ENCODE data around the gene PCBP3.

The PCBP3 gene

GRCh38 chr21:45985471-45986315, 342.2 kb downstream of the PCBP3 start:
- no peak for DNase-seq (ENCODE audit: low read depth in 3 of 3, low spot score in 1 of 3)

DNA sequence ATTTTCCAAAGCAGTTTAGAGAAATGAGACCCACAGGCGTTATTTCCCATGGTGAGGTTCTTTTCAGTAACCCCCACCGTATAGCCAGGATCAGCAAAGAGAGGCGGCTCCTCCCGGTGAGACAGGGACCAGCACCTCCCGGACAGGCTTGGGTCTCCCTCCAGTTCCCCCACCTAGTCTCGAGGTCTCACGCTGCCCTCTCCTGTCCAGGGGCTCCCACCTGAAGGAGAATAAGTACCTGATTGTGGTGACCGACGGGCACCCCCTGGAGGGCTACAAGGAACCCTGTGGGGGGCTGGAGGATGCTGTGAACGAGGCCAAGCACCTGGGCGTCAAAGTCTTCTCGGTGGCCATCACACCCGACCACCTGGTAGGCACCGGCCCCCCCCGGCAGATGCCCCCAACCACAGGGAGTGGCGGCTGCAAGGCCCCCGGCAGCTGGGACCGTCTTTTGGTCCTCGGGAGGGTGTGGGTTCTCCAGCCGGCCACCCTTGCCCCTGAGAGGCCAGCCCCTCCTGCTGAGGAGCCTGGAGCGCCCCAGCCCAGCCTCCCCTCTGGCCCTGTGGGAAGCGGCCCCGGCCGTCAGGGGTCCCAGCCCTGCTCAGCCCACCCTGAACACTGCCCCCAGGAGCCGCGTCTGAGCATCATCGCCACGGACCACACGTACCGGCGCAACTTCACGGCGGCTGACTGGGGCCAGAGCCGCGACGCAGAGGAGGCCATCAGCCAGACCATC, 343.0 kb downstream of the PCBP3 start:
- DNase-seq (ENCODE audit: low read depth in 3 of 3, low spot score in 1 of 3) = no peak

GRCh38 chr21:45987121-45987711, 343.7 kb downstream of the PCBP3 start:
- no peak for DNase-seq (ENCODE audit: low read depth in 3 of 3, low spot score in 1 of 3)

DNA sequence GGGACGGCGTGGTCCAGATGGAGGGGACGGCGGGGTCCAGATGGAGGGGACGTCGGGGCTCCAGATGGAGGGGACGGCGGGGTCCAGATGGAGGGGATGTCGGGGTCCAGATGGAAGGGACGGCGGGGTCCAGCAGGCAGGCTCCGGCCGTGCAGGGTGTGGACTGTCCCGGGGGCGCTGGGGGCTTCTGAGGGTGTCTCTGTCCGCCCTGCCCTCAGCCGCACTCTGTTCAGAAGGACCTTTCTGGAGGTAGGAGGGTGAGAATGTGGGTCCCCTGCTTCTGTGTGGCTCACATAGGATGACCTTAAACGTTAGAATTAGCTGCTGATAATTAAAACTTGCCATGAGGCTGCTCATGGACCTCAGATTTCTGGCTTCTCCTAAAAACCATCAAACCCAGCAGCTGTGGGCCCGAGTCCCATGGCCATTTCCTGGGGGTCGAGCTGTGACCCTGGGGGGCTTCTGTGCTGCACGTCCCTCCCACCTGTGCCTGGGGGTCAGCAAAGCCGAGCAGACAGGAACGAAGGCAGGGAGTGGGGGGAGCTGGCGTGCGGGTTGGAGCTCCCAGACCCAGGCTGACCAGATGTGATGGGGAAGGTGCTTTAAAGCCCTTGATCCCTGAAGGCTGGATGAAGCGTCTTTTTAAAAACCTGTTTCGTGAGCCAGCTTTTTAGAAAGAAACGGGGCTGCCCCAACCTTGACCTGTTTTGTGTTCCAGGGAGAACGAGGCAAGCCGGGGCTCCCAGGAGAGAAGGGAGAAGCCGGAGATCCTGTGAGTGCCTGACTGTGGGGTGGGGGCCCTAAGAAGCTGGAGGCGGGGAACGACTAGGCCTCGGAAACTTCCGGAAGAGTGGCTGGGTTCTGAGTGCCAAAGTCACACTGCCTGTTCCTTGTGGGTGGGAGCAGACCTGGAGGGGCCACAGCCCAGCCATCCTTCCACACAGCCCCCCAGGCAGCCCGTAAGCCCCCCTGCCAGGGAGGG, 345.1 kb downstream of the PCBP3 start:
- no peak for DNase-seq (ENCODE audit: low read depth in 3 of 3, low spot score in 1 of 3)

- no peak for DNase-seq (ENCODE audit: low read depth in 3 of 3, low spot score in 1 of 3)
Measured at GRCh38 chr21:45989355-45990048, 346.0 kb downstream of the PCBP3 start.

DNA sequence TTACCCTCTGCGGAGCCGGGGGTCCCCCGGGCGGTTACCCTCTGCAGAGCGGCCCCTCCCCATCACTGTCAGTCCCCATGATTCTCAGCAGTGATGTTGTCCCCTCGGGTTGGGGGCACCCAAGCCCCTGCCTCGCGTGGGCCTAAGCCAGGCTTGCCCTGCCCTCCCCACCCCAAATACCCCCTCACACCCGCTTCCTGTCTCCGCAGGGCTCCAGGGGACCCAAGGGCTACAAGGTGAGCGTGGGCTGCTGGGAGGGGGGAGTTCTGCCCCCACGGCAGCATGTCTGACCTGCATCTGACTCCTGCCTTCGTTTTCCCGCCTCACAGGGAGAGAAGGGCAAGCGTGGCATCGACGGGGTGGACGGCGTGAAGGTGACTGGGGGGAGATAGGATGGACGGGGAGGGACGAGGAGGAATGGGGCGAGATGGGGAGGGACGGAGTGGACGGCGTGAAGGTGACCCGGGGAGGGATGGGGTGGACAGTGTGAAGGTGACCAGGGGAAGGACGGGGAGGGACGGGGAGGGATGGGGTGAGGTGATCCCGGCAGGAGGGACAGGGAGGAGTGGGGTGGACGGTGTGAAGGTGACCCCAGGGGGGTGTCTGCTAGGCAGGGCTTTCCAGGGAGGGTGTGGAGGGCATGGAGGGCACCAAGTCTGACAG, 346.7 kb downstream of the PCBP3 start:
- no peak for DNase-seq (ENCODE audit: low read depth in 3 of 3, low spot score in 1 of 3)

- DNase-seq (ENCODE audit: low read depth in 3 of 3, low spot score in 1 of 3) = no peak
Measured at GRCh38 chr21:45990741-45991605, 347.4 kb downstream of the PCBP3 start.

DNA sequence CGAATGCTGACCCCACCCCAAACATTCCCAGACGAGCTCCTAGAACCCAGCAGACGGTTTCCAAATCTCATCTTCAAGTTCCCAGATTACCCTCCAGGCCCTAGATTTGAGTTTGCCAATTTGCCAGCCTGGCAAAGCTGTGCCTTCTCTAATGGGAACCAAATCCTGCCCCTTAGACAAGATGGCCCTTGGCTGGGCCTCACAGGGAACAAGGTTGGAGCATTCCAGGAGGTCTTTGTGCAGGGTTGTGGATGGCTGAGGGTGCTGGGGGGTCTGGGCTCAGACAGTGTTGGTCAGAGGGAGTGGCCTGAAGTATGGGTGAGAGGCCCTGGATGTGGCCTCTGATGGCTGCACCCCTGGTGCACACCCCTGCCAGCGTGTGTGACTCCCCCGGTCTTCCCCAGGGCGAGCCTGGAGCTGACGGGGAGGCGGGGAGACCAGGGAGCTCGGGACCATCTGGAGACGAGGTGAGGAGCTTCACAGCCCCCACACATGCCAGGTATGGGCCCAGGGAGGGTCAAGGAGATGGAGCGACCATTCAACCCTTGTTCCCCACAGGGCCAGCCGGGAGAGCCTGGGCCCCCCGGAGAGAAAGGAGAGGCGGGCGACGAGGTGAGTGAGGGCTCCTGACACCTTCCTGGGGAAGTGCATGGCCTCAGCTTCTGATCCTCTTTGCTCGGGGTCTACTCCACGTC, 348.2 kb downstream of the PCBP3 start:
- DNase-seq (ENCODE audit: low read depth in 3 of 3, low spot score in 1 of 3) = no peak

Data from stimulated activated CD4-positive, alpha-beta T cell treated with anti-CD3 and anti-CD28 coated beads, TNF-alpha, amount 100 ng/mL, for 1 hour (primary cell).